BJ (cell line): ENCODE measurements around the gene LRP5. TPM values are rescaled to one million over a fixed set of nuclear protein-coding genes. Genes with fewer than 3 reads are reported as not detected.

Experiments
- CTCF ChIA-PET: fragments of 350-600 bp; formaldehyde crosslinking; extraction: SDS; loops from one replicate; lab custom pipeline; 2021; ENCODE audit warnings: antibody characterized with exemption, inconsistent platforms; lab: Yijun Ruan, JAX
- POLR2A ChIA-PET: fragments of 300-600 bp; sonication (Branson Sonifier 250); formaldehyde crosslinking; extraction: SDS; loops from one replicate; lab custom pipeline; 2021; ENCODE audit warnings: antibody characterized with exemption; lab: Charles Lee
- DNase-seq: peaks from one replicate; pipeline ENCODE4 v3.0.0-alpha.2; 2011; ENCODE audit warnings: low read depth
- H3K27me3 ChIP-seq: 2 replicates; pipeline ENCODE4 v1.6.0; 2011; ENCODE audit warnings: low read length; ENCODE audit not compliant: control insufficient read depth, insufficient read depth
- H3K36me3 ChIP-seq: 2 replicates; pipeline ENCODE4 v1.5.1; 2011; ENCODE audit warnings: low read length; ENCODE audit not compliant: control insufficient read depth, insufficient read depth
- H3K4me3 ChIP-seq: 2 replicates; pipeline ENCODE4 v1.5.1; 2011; ENCODE audit warnings: low read depth, mild to moderate bottlenecking, control low read depth, low read length
- polyA plus RNA-seq: library from polyadenylated mRNA; depleted of rRNA; stranded (reverse); fragments of >200 nt; gene quantifications from 2 replicates; pipeline ENCODE4 v1.2.3, GENCODE V29; 2011
- TF ChIP-seq, protein P1 (sequence below): IDR thresholded peaks from 2 replicates; pipeline ENCODE4 v1.5.1; 2011; ENCODE audit warnings: low read depth, mild to moderate bottlenecking, control low read depth, inconsistent platforms, low read length, moderate library complexity; ENCODE audit not compliant: insufficient read depth

LRP5 gene
- polyA plus RNA-seq, 1 experiment: 11.5 TPM

DNA sequence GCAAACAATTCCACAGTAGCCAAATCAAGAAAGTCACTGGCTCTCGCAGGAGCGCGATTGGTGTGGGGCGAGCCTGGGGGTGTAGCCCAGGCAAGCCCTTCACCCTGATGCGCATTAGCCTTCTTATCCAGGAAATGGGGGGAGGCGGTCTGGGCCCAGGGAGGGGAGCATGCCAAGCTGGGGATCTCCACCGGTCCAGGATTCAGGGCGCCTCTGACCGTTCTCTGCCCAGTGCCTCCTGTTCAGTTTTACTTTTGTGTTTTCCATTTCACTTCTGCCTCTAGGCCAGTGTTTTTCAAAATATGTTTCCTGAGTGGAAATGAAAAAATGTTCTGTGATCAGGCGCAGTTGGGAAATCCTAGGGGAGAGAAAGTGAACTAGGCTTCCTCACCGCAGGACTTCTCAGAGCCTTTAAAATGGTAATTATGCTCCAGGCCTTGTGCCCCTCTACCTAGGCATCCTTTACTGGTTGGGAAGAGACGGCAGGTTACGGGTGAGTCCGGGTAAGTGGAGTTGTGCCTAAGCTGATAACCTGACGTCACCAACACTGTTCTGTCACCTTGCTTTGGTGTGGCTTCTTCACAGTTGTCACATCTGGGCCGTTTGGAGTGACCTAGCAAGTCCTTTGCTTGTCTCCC, 18.4 kb downstream of the LRP5 start:
- no peaks in the 10 kb centered on the region for H3K27me3 ChIP-seq
- ChIA-PET CTCF (no interaction called here), POLR2A (no interaction called here)
- DNase-seq: no peak
- TF ChIP-seq, protein P1, sequence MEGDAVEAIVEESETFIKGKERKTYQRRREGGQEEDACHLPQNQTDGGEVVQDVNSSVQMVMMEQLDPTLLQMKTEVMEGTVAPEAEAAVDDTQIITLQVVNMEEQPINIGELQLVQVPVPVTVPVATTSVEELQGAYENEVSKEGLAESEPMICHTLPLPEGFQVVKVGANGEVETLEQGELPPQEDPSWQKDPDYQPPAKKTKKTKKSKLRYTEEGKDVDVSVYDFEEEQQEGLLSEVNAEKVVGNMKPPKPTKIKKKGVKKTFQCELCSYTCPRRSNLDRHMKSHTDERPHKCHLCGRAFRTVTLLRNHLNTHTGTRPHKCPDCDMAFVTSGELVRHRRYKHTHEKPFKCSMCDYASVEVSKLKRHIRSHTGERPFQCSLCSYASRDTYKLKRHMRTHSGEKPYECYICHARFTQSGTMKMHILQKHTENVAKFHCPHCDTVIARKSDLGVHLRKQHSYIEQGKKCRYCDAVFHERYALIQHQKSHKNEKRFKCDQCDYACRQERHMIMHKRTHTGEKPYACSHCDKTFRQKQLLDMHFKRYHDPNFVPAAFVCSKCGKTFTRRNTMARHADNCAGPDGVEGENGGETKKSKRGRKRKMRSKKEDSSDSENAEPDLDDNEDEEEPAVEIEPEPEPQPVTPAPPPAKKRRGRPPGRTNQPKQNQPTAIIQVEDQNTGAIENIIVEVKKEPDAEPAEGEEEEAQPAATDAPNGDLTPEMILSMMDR: no peak
- no peak overlapping the region for H3K4me3 ChIP-seq
- no peaks in the 10 kb centered on the region; the same call in 1 of the 2 replicates for H3K36me3 ChIP-seq

DNA sequence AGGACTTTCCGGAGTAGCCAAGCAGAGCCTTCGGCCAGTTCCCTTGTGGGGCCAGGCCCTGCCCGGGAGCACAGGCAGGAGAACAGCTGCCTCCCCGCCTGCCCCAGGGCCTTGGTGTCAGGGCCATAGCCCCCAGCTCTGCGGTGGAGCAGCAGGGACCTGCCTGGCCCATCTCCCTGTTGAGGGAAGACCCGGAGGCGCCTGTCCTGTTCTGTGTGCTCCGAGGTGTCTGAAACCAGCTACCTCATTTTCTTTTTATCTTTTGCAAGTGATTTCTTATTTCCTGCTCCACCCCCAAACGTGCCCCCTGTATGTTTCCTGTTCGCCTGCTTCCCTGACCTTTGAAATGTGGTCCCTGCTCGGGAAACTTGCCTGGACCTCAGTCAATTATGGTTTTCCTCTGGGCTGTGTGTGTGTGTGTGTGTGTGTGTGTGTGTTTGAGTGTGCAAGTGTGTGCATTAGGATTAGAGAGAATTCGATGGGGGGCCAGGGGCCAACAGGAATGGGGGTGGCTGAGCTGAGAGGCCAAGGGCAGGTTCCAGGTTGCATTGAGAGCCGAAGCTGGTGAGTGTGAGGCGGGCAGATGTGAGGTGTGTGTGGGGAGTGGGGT, 19.1 kb downstream of the LRP5 start:
- CTCF ChIA-PET: no interaction called here
- no peak for DNase-seq
- TF ChIP-seq, protein P1: no peak
- no peaks in the 10 kb centered on the region; the same call in 1 of the 2 replicates for H3K36me3 ChIP-seq
- H3K27me3 ChIP-seq: no peaks in the 10 kb centered on the region
- POLR2A ChIA-PET: no interaction called here
- H3K4me3 ChIP-seq: no peak overlapping the region

DNA sequence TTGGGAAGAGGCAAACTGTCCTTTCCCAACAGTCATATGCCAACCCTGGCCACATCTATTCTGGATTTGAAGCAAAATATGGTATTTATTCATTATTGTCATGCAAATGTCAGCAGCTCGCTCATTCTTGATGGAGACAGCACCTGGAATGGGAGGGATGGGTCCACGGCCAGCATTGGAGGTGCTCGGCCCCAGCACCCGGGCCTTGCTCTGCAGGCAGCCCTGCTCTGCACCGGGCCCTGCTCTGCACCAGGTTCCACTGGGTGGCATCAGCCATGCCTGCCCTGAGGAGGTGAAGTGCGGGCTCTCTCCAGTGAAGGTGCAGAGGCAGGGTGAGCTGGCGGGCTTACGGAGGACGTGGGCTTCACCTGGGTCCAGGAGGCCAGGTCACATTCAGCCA, 19.8 kb downstream of the LRP5 start:
- CTCF ChIA-PET: no interaction called here
- no peaks in the 10 kb centered on the region; the same call in 1 of the 2 replicates for H3K36me3 ChIP-seq
- POLR2A ChIA-PET: no interaction called here
- DNase-seq: no peak
- no peak overlapping the region for H3K4me3 ChIP-seq
- TF ChIP-seq, protein P1: no peak
- H3K27me3 ChIP-seq: no peaks in the 10 kb centered on the region

DNA sequence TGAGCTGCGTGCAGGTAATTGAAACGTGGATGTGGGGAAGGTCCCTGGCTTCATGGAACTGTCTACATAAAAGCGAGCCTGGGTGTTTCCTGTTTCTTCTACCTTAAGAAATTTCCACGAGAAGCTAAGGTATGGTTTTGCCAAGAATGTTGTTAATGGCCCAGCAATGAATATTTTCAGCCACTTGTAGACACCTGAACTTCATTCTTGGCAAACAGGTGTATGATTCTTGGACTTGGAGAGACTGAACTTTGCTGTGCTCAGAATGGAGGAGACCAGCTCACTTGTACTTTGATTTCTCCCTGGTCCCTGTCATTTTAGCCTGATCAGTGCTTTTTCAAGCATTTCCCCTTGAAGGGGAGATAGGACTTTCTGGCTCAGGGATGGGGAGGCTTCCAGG, 20.8 kb downstream of the LRP5 start:
- CTCF ChIA-PET: no interaction called here
- no peak overlapping the region for H3K4me3 ChIP-seq
- TF ChIP-seq, protein P1: no peak
- H3K27me3 ChIP-seq: no peaks in the 10 kb centered on the region
- POLR2A ChIA-PET: no interaction called here
- no peak for DNase-seq
- no peaks in the 10 kb centered on the region; the same call in 1 of the 2 replicates for H3K36me3 ChIP-seq

DNA sequence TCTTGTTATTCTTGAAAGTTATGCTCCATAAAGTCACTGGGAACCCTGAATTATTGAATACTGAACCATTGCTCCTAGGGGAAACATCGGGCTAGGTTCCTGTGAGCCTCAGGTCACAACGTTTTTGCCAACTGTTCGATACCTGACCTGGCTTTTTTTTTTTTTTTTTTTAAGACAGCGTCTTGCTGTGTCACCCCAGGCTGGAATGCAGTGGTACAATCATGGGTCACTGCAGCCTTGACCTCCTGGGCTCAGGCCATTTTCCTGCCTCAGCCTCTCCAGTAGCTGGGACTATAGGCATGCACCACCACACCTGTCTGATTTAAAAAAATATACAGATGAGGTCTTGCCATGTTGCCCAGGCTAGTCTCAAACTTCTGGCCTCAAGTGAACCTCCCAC, 22.5 kb downstream of the LRP5 start:
- Histone ChIP-seq H3K36me3 (no peaks in the 10 kb centered on the region), H3K4me3 (no peak overlapping the region), H3K27me3 (no peaks in the 10 kb centered on the region)
- TF ChIP-seq, protein P1: no peak
- ChIA-PET POLR2A (no interaction called here), CTCF (interaction anchor here (1.0 to 1.7 kb wide), 3 partner anchors 10 to 50 kb away, joined by 3 to 4 read pairs (median 3); no protein-coding TSS in a partner anchor)
- no peak for DNase-seq
